GM12892 (cell line): ENCODE data around the gene OR7C1.

Experiments
- POLR2A ChIP-seq: IDR thresholded peaks from 2 replicates; pipeline ENCODE4 v1.6.1; 2011; ENCODE audit warnings: low read depth, low read length, control low read depth
- POLR2AphosphoS5 ChIP-seq: IDR thresholded peaks from 2 replicates; pipeline ENCODE4 v1.6.1; 2011; ENCODE audit warnings: low read depth, low read length, control low read depth
- TAF1 ChIP-seq: IDR thresholded peaks from 2 replicates; pipeline ENCODE4 v1.6.1; 2011; ENCODE audit warnings: low read depth, mild to moderate bottlenecking, control low read depth, low read length, borderline replicate concordance

GRCh38 chr19:14748601-14749000 is 86.4 kb downstream of the OR7C1 start:
- no peak for TF ChIP-seq TAF1
- TF ChIP-seq POLR2A = no peak
- TF ChIP-seq POLR2AphosphoS5 = no peak
